Head of caudate nucleus (tissue), 42 donors: ENCODE data around the gene GAPDHS.

Source experiments
- DNase-seq, 42 donors: peaks; one replicate each; pipeline versions ENCODE4 v3.0.0 to v3.0.0-alpha.2; 2020 to 2021; ENCODE audit warnings: mixed read lengths in 7 of 42
- intact Hi-C: fragments of 100-400 bp; cut with DNase I; formaldehyde crosslinking; loops from one replicate; pipeline ENCODE4 v1.15.0; 2022

The GAPDHS gene

GRCh38 chr19:35551091-35551810 is 18.0 kb downstream of the GAPDHS start:
- no peak for DNase-seq
- intact Hi-C loops: no loop called here

- intact Hi-C loops: no loop called here
- DNase-seq: no peak
Observed at GRCh38 chr19:35552534-35553384, 19.5 kb downstream of the GAPDHS start.

GRCh38 chr19:35553385-35554000 is 20.2 kb downstream of the GAPDHS start:
- no peak for DNase-seq
- intact Hi-C loops: no loop called here

- no peak for DNase-seq
- intact Hi-C loops: no loop called here
Observed at GRCh38 chr19:35554076-35554475, 20.8 kb downstream of the GAPDHS start.

- intact Hi-C loops: no loop called here
- no peak for DNase-seq
Observed at GRCh38 chr19:35555301-35556005, 22.2 kb downstream of the GAPDHS start.

GRCh38 chr19:35556025-35556590 is 22.9 kb downstream of the GAPDHS start:
- no peak for DNase-seq
- intact Hi-C loops: no loop called here

GRCh38 chr19:35556846-35557538 is 23.7 kb downstream of the GAPDHS start:
- intact Hi-C loops: no loop called here
- DNase-seq: no peak

- intact Hi-C loops: no loop called here
- DNase-seq: peak in 31 of 42 donors; percentile 22 to 70 (median 46)
Observed at GRCh38 chr19:35557539-35558399, 24.5 kb downstream of the GAPDHS start.

GRCh38 chr19:35558400-35559280 is 25.4 kb downstream of the GAPDHS start:
- DNase-seq: no peak
- intact Hi-C loops: no loop called here

- DNase-seq: no peak
- intact Hi-C loops: no loop called here
Observed at GRCh38 chr19:35559281-35559659, 26.0 kb downstream of the GAPDHS start.

GRCh38 chr19:35559781-35560180 is 26.5 kb downstream of the GAPDHS start:
- intact Hi-C loops: no loop called here
- DNase-seq: no peak

- intact Hi-C loops: no loop called here
- DNase-seq: no peak
Observed at GRCh38 chr19:35560271-35560670, 27.0 kb downstream of the GAPDHS start.

GRCh38 chr19:35560677-35561076 is 27.4 kb downstream of the GAPDHS start:
- no peak for DNase-seq
- intact Hi-C loops: no loop called here

- intact Hi-C loops: no loop called here
- DNase-seq: no peak
Observed at GRCh38 chr19:35561436-35561835, 28.2 kb downstream of the GAPDHS start.

- intact Hi-C loops: no loop called here
- no peak for DNase-seq
Observed at GRCh38 chr19:35562336-35562735, 29.1 kb downstream of the GAPDHS start.

- intact Hi-C loops: no loop called here
- no peak for DNase-seq
Observed at GRCh38 chr19:35562776-35563175, 29.5 kb downstream of the GAPDHS start.
